HepG2 (cell line): ENCODE data around the gene STAT6. TPM values are rescaled to one million over a fixed set of nuclear protein-coding genes. Genes with fewer than 3 reads are reported as not detected.

Source experiments
- ATAC-seq: fragments of 200-7000 bp; cut with Tn5 transposase; 3 replicates; pipeline ENCODE4 v1.9.1; 2020; ENCODE audit warnings: mild to moderate bottlenecking, moderate library complexity
- BruUV-seq: library from RNA; stranded (reverse); fragments of 400-500 nt; replicated peaks from 2 replicates; lab custom pipeline; 2021; lab: Mats Ljungman, UMichigan
- CTCF ChIA-PET: fragments of 300-600 bp; formaldehyde crosslinking; extraction: SDS; loops from one replicate; lab custom pipeline; 2021; ENCODE audit warnings: low total read pairs, inconsistent platforms, low intra/inter-chr PET ratio; lab: Yijun Ruan, JAX
- POLR2A ChIA-PET: fragments of 350-600 bp; sonication (Branson Sonifier 250); formaldehyde crosslinking; loops from one replicate; lab custom pipeline; 2020; ENCODE audit warnings: antibody characterized with exemption, inconsistent platforms; lab: Yijun Ruan, JAX
- DNase-seq: peaks from one replicate; pipeline ENCODE4 v3.0.0-alpha.2; 2015; ENCODE audit warnings: low spot score
- FAIRE-seq: peaks from 3 replicates; lab custom pipeline; 2011; peaks lifted over from hg19 to GRCh38; lab: Jason Lieb, UNC
- H2AFZ ChIP-seq: one replicate; pipeline ENCODE4 v1.6.1; 2011; ENCODE audit warnings: low read length, inconsistent platforms
- H3K27ac ChIP-seq: fragments of 300-600 bp; 3 replicates; pipeline ENCODE4 v1.8.0; 2011; ENCODE audit warnings: mixed run types, mild to moderate bottlenecking, mixed read lengths, low read length, inconsistent platforms; ENCODE audit not compliant: insufficient read depth; ENCODE audit errors: extremely low read length
- H3K27me3 ChIP-seq, 2 experiments: fragments of 200-600 bp in 1 of 2; 2 replicates in 1 of 2; 3 replicates in 1 of 2; pipeline versions ENCODE4 v1.6.0 to v1.8.0; 2011; ENCODE audit warnings: low read length in 2 of 2, mild to moderate bottlenecking in 2 of 2, moderate library complexity in 2 of 2, inconsistent platforms in 1 of 2; ENCODE audit not compliant: insufficient read depth in 2 of 2, control insufficient read depth in 1 of 2
- H3K36me3 ChIP-seq, 2 experiments: fragments of 200-600 bp in 1 of 2; replicated peaks in 1 of 2; 2 replicates in 1 of 2; 3 replicates in 1 of 2; pipeline versions ENCODE4 v1.5.1 to v1.8.0; 2011; ENCODE audit warnings: low read length in 2 of 2, inconsistent platforms in 1 of 2; ENCODE audit not compliant: insufficient read depth in 2 of 2, control insufficient read depth in 1 of 2
- H3K4me1 ChIP-seq: 2 replicates; pipeline ENCODE4 v1.5.1; 2012; ENCODE audit warnings: low read length, inconsistent platforms; ENCODE audit not compliant: insufficient read depth
- H3K4me2 ChIP-seq: 2 replicates; pipeline ENCODE4 v1.6.0; 2011; ENCODE audit warnings: low read depth, low read length, inconsistent platforms
- H3K4me3 ChIP-seq, 3 experiments: fragments of 200-600 bp in 1 of 3; sonication (generic), shearing (Covaris generic) in 1 of 3; replicated peaks in 1 of 3; 2 replicates each; pipeline ENCODE4 v1.5.1; 2011 to 2016; ENCODE audit warnings: low read length in 3 of 3, inconsistent platforms in 2 of 3, low read depth in 2 of 3, mild to moderate bottlenecking in 2 of 3, control low read depth in 1 of 3, mixed read lengths in 1 of 3; ENCODE audit not compliant: insufficient read depth in 1 of 3
- H3K79me2 ChIP-seq: one replicate; pipeline ENCODE4 v1.6.1; 2011; ENCODE audit warnings: low read length, inconsistent platforms; ENCODE audit not compliant: insufficient read depth
- H3K9ac ChIP-seq: 2 replicates; pipeline ENCODE4 v1.6.0; 2011; ENCODE audit warnings: mild to moderate bottlenecking, low read depth, low read length, inconsistent platforms; ENCODE audit not compliant: insufficient read depth
- H3K9me3 ChIP-seq: 2 replicates; pipeline ENCODE4 v1.5.1; 2012; ENCODE audit warnings: mild to moderate bottlenecking, low read length
- H4K20me1 ChIP-seq: 2 replicates; pipeline ENCODE4 v1.6.0; 2011; ENCODE audit warnings: inconsistent platforms, mild to moderate bottlenecking, low read length, moderate library complexity; ENCODE audit not compliant: insufficient read depth
- ATF7-NPFF ChIP-seq: sonication (generic); formaldehyde crosslinking; IDR thresholded peaks from 2 replicates; pipeline ENCODE4 v1.8.1; 2023; ENCODE audit warnings: mild to moderate bottlenecking, low read depth, missing genetic modification reagents, moderate library complexity
- CBFB ChIP-seq: sonication (generic); formaldehyde crosslinking; IDR thresholded peaks from 2 replicates; pipeline ENCODE4 v1.4.0; 2020; ENCODE audit warnings: missing genetic modification reagents
- ELF3 ChIP-seq: IDR thresholded peaks from 2 replicates; pipeline ENCODE4 v1.6.1; 2016; ENCODE audit warnings: missing genetic modification reagents, missing compliant biosample characterization
- KAT7 ChIP-seq: IDR thresholded peaks from 2 replicates; pipeline ENCODE4 v1.6.1; 2018; ENCODE audit warnings: borderline replicate concordance, missing compliant biosample characterization
- PCBP1 ChIP-seq: fragments of 200-400 bp; formaldehyde crosslinking; IDR thresholded peaks from 2 replicates; pipeline ENCODE4 v1.6.1; 2017; ENCODE audit warnings: mild to moderate bottlenecking, low read depth, low read length, borderline replicate concordance
- TEAD3 ChIP-seq: optimal IDR thresholded peaks from 2 replicates; pipeline ENCODE3; 2016; ENCODE audit warnings: borderline replicate concordance
- ZKSCAN8 ChIP-seq: IDR thresholded peaks from 2 replicates; pipeline ENCODE4 v1.6.1; 2016; ENCODE audit warnings: borderline replicate concordance, missing genetic modification reagents, missing compliant biosample characterization
- ZNF34 ChIP-seq: sonication (generic); formaldehyde crosslinking; IDR thresholded peaks from 2 replicates; pipeline ENCODE4 v1.4.0; 2020; ENCODE audit warnings: mild to moderate bottlenecking, missing genetic modification reagents, borderline replicate concordance
- WGBS: methylation state at CpG from one replicate; pipeline ENCODE4 v1.1.6; 2017; ENCODE audit warnings: low lambda C conversion rate; 5-methylcytosine and 5-hydroxymethylcytosine counted together
- in situ Hi-C: cut with HindIII; loops from 2 replicates; pipeline ENCODE4 v1.10.0; 2017; ENCODE audit warnings: low pct_unique_long_range_greater_than_20kb; ENCODE audit not compliant: extremely low pct_ligation_motif_present
- intact Hi-C: fragments of 100-400 bp; cut with micrococcal nuclease; formaldehyde crosslinking; loops from one replicate; pipeline ENCODE4 v1.10.0; 2022; ENCODE audit not compliant: unreplicated experiment
- polyA plus RNA-seq, 8 experiments: library from polyadenylated mRNA; depleted of rRNA in 3 of 8; stranded (reverse) in 7 of 8; unstranded in 1 of 8; fragments of >200 nt; fragmentation: Illumina TruSeq in 4 of 8; extraction: Trizol in 4 of 8; gene quantifications; 2 replicates each; pipeline versions ENCODE4 v1.2.1 to v1.2.3, GENCODE V29; 2011 to 2016; ENCODE audit warnings: low read depth in 4 of 8, missing spikeins in 1 of 8, mixed read lengths in 1 of 8; ENCODE audit not compliant: insufficient read depth in 1 of 8
- total RNA-seq, 5 experiments: library from RNA; depleted of rRNA; stranded (reverse); fragments of >200 nt; fragmentation: Illumina TruSeq; extraction: Trizol; gene quantifications; 2 replicates each; pipeline ENCODE4 v1.2.3, GENCODE V29; 2016; ENCODE audit warnings: low read depth in 1 of 5
- TF ChIP-seq, protein P1 (sequence below): sonication (generic); formaldehyde crosslinking; IDR thresholded peaks from 2 replicates; pipeline ENCODE4 v1.8.1; 2023; ENCODE audit warnings: missing genetic modification reagents, inconsistent platforms, borderline replicate concordance
- TF ChIP-seq, protein P2 (sequence below): sonication (generic); formaldehyde crosslinking; IDR thresholded peaks from 2 replicates; pipeline ENCODE4 v1.5.0; 2020; ENCODE audit warnings: mild to moderate bottlenecking, missing genetic modification reagents, borderline replicate concordance
- TF ChIP-seq, protein P3 (sequence below): sonication (generic); formaldehyde crosslinking; IDR thresholded peaks from 2 replicates; pipeline ENCODE4 v1.4.0; 2020; ENCODE audit warnings: mild to moderate bottlenecking, missing genetic modification reagents
- TF ChIP-seq, protein P4 (sequence below): sonication (generic); formaldehyde crosslinking; IDR thresholded peaks from 2 replicates; pipeline ENCODE4 v1.5.0; 2020; ENCODE audit warnings: missing genetic modification reagents

The STAT6 gene
- total and polyA plus RNA-seq, 2 of the 13 experiments (the other 11 are each of a cell fraction or from before 2014, with no cell fraction given) = 28.0 to 62.2 TPM

DNA sequence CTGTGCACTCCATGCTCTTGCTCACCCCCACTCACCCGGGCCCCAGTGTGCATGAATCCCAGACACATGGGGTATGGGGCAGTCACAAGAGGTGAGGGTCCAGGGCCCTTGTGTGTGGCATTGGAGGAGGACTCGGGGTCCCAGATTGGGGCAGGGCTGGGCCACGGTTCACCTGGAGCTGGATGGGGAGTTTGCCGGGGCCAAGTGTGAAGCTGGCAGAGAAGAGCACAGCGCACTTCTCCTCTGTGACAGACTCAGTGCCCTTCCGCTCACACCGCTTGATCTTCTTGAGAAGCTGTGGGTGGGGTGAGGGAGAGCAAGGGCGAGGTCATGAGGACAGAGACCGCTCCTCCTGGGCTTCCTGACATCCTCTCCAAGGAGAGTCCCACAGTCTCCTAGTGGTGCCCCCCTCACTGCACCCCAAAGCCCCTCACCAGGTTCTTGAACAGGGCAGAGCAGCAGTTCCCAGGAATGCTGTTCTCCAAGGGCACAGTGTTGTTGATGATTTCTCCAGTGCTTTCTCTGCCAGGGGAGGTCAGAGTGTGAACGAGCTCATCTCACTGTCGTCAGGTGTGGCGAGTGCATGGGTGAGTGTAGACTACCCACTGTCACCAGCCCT lies 6.8 kb downstream of the STAT6 start:
- intact Hi-C loops = no loop called here
- WGBS = 96% methylated on average over 12 of the region's 12 CpGs

More for the DNA sequence above, 6.8 kb downstream of the STAT6 start:
- no peak overlapping the region for H2AFZ ChIP-seq
- no peak for TF ChIP-seq ELF3 (CRISPR knock-in tag)
- TF ChIP-seq PCBP1 = no peak
- no peak for TF ChIP-seq ZKSCAN8
- TF ChIP-seq TEAD3 (CRISPR knock-in tag) = no peak
- no peak for TF ChIP-seq ATF7-NPFF (CRISPR knock-in tag)
- TF ChIP-seq, protein P1, sequence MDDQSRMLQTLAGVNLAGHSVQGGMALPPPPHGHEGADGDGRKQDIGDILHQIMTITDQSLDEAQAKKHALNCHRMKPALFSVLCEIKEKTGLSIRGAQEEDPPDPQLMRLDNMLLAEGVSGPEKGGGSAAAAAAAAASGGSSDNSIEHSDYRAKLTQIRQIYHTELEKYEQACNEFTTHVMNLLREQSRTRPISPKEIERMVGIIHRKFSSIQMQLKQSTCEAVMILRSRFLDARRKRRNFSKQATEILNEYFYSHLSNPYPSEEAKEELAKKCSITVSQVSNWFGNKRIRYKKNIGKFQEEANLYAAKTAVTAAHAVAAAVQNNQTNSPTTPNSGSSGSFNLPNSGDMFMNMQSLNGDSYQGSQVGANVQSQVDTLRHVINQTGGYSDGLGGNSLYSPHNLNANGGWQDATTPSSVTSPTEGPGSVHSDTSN (CRISPR knock-in tag) = no peak
- TF ChIP-seq, protein P2, sequence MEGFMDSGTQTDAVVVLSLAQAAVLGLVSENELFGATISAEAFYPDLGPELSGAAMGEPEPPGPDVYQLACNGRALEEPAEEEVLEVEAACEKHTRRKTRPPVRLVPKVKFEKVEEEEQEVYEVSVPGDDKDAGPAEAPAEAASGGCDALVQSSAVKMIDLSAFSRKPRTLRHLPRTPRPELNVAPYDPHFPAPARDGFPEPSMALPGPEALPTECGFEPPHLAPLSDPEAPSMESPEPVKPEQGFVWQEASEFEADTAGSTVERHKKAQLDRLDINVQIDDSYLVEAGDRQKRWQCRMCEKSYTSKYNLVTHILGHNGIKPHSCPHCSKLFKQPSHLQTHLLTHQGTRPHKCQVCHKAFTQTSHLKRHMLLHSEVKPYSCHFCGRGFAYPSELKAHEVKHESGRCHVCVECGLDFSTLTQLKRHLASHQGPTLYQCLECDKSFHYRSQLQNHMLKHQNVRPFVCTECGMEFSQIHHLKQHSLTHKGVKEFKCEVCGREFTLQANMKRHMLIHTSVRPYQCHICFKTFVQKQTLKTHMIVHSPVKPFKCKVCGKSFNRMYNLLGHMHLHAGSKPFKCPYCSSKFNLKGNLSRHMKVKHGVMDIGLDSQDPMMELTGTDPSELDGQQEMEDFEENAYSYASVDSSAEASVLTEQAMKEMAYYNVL (CRISPR knock-in tag) = no peak
- no peak for TF ChIP-seq ZNF34 (CRISPR knock-in tag)
- TF ChIP-seq, protein P3, sequence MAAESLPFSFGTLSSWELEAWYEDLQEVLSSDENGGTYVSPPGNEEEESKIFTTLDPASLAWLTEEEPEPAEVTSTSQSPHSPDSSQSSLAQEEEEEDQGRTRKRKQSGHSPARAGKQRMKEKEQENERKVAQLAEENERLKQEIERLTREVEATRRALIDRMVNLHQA (CRISPR knock-in tag) = no peak
- no peak for TF ChIP-seq KAT7 (CRISPR knock-in tag)
- TF ChIP-seq, protein P4, sequence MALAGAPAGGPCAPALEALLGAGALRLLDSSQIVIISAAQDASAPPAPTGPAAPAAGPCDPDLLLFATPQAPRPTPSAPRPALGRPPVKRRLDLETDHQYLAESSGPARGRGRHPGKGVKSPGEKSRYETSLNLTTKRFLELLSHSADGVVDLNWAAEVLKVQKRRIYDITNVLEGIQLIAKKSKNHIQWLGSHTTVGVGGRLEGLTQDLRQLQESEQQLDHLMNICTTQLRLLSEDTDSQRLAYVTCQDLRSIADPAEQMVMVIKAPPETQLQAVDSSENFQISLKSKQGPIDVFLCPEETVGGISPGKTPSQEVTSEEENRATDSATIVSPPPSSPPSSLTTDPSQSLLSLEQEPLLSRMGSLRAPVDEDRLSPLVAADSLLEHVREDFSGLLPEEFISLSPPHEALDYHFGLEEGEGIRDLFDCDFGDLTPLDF (CRISPR knock-in tag) = no peak
- TF ChIP-seq CBFB (CRISPR knock-in tag) = no peak
- H3K4me3 ChIP-seq = no peak overlapping the region
- POLR2A ChIA-PET = interaction anchor here (1.0 to 13.5 kb wide), 6 partner anchors 7 to 25 kb away, joined by 3 to 309 read pairs (median 6); partner anchors contain the start of genes LRP1, NAB2, NEMP1 and STAT6
- H3K9me3 ChIP-seq = no peaks in the 10 kb centered on the region
- H3K9ac ChIP-seq = no peak overlapping the region
- no peaks in the 10 kb centered on the region for H3K27me3 ChIP-seq
- no peak for DNase-seq
- H3K27ac ChIP-seq = no peak overlapping the region
- H4K20me1 ChIP-seq = no peaks in the 10 kb centered on the region
- no peak for ATAC-seq
- no peaks in the 10 kb centered on the region for H3K79me2 ChIP-seq
- H3K4me1 ChIP-seq = peaks cover 48% of the 10 kb centered on the region
- FAIRE-seq = no peak
- BruUV-seq = no TSS peak
- peaks cover 11 to 16% of the 10 kb centered on the region in 2 experiments; a peak in 4 of 5 replicates for H3K36me3 ChIP-seq
- in situ Hi-C loops = no loop called here
- CTCF ChIA-PET = no interaction called here
- H3K4me2 ChIP-seq = no peak overlapping the region
